ENCODE measurements around the gene DERL2. TPM values are rescaled to one million over a fixed set of nuclear protein-coding genes. Genes with fewer than 3 reads are reported as not detected.

DERL2 gene
- total and polyA plus RNA-seq, 9 of the 15 experiments (the other 6 are each of a cell fraction or from before 2014, with no cell fraction given), result 11.5 to 105 (median 30.7) TPM

- peak; percentile 67 for TF ChIP-seq ETV1 (tag; conservative IDR thresholded peaks at IDR 0.05; ENCODE audit: low read depth)
- TF ChIP-seq KDM5B (IDR thresholded peaks at IDR 0.05; ENCODE audit: insufficient replicate concordance, low read depth, low read length), result peak; percentile 78
- peak; percentile 82 for TF ChIP-seq CREB1 (IDR thresholded peaks at IDR 0.05)
- TF ChIP-seq CREB1 (CRISPR knock-in tag; IDR thresholded peaks at IDR 0.05), result peak; percentile 76
- TF ChIP-seq BRF1 (IDR thresholded peaks at IDR 0.05; ENCODE audit: borderline replicate concordance, extremely low read depth, insufficient read length), result no peak
- TF ChIP-seq HDGF (IDR thresholded peaks at IDR 0.05), result no peak
- TF ChIP-seq NCOA6 (IDR thresholded peaks at IDR 0.05), result no peak
- TF ChIP-seq EWSR1 (IDR thresholded peaks at IDR 0.05; ENCODE audit: borderline replicate concordance, low read depth, partially characterized antibody), result no peak
- TF ChIP-seq ARID2 (IDR thresholded peaks at IDR 0.05), result no peak
- TF ChIP-seq MYBL2 (IDR thresholded peaks at IDR 0.05; ENCODE audit: low read depth), result 0 out of 2 replicates have a peak, but pooled peaks have one; percentile 8
- no peak for TF ChIP-seq MYBL2 (CRISPR knock-in tag; IDR thresholded peaks at IDR 0.05; ENCODE audit: borderline replicate concordance)
- no peak for TF ChIP-seq ZFP1 (CRISPR knock-in tag; IDR thresholded peaks at IDR 0.05)
- TF ChIP-seq ATF4 (CRISPR knock-in tag; IDR thresholded peaks at IDR 0.05), result no peak
- TF ChIP-seq EZH2 (IDR thresholded peaks at IDR 0.05; ENCODE audit: borderline replicate concordance, low read depth, low read length), result no peak
- no peak for TF ChIP-seq WHSC1 (IDR thresholded peaks at IDR 0.05; ENCODE audit: low read length)
- TF ChIP-seq RB1 (IDR thresholded peaks at IDR 0.05; ENCODE audit: low read depth), result peak; percentile 87
- TF ChIP-seq ZNF263 (CRISPR knock-in tag; IDR thresholded peaks at IDR 0.05; ENCODE audit: borderline replicate concordance), result peak; percentile 45; the same call in 1 of the 2 replicates
- no peak for TF ChIP-seq SRF (CRISPR knock-in tag; IDR thresholded peaks at IDR 0.05)
- TF ChIP-seq E2F5 (CRISPR knock-in tag; IDR thresholded peaks at IDR 0.05), result 0 out of 2 replicates have a peak, but pooled peaks have one; percentile 16
- no peak for TF ChIP-seq NR1H2 (CRISPR knock-in tag; IDR thresholded peaks at IDR 0.05)
- TF ChIP-seq GATA2 (CRISPR knock-in tag; IDR thresholded peaks at IDR 0.05), result no peak
- TF ChIP-seq ZNF707 (CRISPR knock-in tag; conservative IDR thresholded peaks at IDR 0.05), result no peak
- TF ChIP-seq THRAP3 (IDR thresholded peaks at IDR 0.05; ENCODE audit: borderline replicate concordance), result no peak
- no peak for TF ChIP-seq MTA2 (IDR thresholded peaks at IDR 0.05; ENCODE audit: low read depth)
- peak; percentile 47 for TF ChIP-seq ZBTB12 (CRISPR knock-in tag; IDR thresholded peaks at IDR 0.05)
- TF ChIP-seq FOXJ3 (CRISPR knock-in tag; IDR thresholded peaks at IDR 0.05), result no peak
- TF ChIP-seq C11orf30 (IDR thresholded peaks at IDR 0.05; ENCODE audit: low read depth), result peak; percentile 86
- TF ChIP-seq CHD2 (IDR thresholded peaks at IDR 0.05; ENCODE audit: low read depth, low read length), result no peak
- no peak for TF ChIP-seq ZNF124 (CRISPR knock-in tag; IDR thresholded peaks at IDR 0.05)
Observed at GRCh38 chr17:5486206-5487124, 487 bp upstream of the DERL2 start, which contains the start of gene MIS12 (continued).
